GM20000 (cell line): Measurements from ENCODE around the gene ZCCHC7.

ENCODE experiments used
- DNase-seq: peaks from one replicate; pipeline ENCODE4 v3.0.0; 2012; ENCODE audit warnings: low spot score
- TF ChIP-seq, protein P1 (sequence below): IDR thresholded peaks from 2 replicates; pipeline ENCODE4 v1.5.1; 2012; ENCODE audit warnings: mild to moderate bottlenecking, control low read depth; ENCODE audit errors: extremely low read depth, missing control alignments

ZCCHC7 gene

DNA sequence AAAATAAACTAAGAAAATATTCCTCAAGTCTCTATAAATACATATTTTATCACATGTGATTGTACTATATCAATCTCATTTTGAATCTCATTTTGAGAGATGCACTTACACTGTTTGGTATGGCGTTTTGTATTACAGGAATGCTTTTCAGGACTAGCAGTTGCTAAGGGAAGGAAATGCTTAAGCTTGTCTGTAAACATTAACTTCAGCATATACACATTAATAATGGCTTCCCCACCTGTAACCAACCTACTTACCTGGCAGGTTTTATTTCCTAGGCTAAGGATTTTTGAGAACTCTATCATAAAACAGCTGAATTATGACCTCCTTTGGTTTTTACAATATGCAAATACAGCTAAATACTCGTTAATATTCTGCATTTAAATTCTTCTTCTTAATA, 161.2 kb downstream of the ZCCHC7 start:
- DNase-seq = no peak
- TF ChIP-seq, protein P1, sequence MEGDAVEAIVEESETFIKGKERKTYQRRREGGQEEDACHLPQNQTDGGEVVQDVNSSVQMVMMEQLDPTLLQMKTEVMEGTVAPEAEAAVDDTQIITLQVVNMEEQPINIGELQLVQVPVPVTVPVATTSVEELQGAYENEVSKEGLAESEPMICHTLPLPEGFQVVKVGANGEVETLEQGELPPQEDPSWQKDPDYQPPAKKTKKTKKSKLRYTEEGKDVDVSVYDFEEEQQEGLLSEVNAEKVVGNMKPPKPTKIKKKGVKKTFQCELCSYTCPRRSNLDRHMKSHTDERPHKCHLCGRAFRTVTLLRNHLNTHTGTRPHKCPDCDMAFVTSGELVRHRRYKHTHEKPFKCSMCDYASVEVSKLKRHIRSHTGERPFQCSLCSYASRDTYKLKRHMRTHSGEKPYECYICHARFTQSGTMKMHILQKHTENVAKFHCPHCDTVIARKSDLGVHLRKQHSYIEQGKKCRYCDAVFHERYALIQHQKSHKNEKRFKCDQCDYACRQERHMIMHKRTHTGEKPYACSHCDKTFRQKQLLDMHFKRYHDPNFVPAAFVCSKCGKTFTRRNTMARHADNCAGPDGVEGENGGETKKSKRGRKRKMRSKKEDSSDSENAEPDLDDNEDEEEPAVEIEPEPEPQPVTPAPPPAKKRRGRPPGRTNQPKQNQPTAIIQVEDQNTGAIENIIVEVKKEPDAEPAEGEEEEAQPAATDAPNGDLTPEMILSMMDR = no peak

DNA sequence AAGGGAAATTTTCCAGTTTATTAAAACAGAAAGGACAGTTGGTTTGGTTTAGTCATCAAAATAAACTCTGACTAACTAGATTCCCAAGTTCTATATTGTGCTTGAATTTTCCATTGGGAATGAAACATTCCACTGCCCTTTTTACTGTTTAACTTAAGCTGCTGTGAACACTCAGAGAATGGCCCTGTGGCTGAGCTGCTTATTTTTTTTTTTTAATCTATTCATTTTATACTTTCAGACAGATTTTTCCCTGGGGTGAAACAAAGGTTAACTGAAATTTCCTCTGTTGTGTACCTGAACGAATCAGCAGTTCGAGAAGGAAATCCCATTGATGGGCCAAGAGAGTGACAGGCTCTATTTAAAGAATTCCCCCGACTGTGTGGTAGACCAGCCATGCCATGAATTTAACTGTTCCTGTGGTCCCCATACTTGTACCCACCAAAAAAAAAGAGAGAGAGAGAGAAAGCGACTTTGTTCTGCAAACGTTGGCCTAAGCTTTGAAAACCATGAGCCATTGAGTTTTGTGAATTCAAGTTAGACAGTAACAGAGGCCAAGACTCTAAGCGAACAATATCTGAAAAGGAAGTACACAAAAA, 163.5 kb downstream of the ZCCHC7 start:
- TF ChIP-seq, protein P1 = no peak
- DNase-seq = peak; percentile 37

DNA sequence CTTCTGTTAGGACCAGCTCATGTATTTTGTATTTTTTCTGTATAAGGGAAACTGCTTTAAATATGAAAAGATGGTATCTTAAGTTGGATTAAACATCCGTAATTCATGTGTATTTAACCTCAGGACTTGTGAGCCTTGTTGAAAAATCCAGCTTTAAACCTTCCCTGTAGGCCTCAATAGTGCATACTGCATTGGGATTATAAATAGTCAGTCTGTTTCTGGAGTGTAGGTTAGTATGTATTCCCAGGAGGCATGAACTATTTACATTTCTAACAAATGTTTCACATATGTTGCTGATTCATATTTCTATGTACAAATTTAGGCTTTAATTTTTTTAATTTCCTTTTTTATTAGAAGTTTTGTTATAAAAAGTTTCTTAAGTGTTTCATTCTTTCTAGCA, 164.3 kb downstream of the ZCCHC7 start:
- no peak for DNase-seq
- TF ChIP-seq, protein P1 = no peak

DNA sequence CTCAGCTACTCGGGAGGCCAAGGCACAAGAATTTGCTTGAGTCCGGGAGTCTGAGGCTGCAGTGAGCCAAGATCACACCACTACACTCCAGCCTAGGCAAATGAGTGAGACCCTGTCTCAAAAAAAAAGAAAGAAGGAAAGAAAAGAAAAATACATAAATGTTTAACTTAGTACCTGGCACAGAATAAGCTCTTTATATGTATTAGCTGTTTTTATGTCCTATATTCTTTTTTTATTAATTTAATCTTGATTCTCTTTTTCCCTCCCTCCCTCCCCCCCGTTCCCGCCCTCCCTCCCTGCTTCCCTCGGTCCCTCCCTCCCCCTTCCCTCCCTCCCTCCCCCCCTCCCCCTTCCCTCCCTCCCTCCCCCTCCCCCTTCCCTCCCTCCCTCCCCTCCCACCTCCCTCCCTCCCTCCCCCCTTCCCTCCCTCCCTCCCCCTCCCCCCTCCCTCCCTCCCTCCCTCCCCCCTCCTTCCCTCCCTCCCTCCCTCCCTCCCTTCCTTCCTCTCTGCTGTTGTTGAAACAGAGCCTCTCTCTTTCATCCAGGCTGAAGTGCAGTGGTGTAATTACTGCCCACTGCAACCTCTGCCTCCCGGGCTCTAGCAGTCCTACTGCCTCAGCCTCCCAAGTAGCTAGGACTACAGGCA, 166.3 kb downstream of the ZCCHC7 start:
- DNase-seq = no peak
- TF ChIP-seq, protein P1 = no peak

DNA sequence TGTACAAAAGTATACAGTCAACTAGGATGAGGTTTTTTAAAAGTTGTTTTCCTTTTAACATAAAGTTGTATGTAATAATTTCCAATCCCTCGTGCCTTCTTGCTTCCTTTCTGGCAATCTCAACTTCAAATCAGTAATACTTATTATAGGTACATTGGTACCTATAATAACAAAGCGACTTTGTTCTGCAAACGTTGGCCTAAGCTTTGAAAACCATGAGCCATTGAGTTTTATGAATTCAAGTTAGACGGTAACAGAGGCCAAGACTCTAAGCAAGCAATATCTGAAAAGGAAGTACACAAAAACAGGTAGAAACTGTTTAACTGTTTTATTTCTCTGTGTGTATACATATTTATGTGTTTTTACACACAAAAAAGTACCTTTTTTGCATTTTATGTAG, 166.9 kb downstream of the ZCCHC7 start:
- DNase-seq = no peak
- TF ChIP-seq, protein P1 = no peak

DNA sequence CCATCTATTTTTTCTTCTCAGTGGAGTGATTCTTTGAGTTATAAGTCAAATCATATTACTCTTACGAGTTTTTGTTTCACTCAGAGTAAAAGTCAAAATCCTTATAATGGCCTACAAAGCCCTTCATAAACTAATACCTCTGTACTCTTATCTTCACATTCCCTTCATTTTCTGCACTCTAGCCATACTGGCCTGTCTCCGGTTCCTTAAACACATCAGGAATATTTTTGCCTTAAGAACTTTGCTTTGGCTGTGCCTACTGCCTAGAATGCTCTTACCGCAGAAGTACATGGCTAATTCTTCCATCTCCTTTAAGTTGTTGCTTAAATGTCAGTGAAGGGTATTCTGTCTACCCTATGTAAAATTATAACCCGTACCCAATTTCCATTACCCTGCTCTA, 169.3 kb downstream of the ZCCHC7 start:
- TF ChIP-seq, protein P1 = no peak
- DNase-seq = no peak

DNA sequence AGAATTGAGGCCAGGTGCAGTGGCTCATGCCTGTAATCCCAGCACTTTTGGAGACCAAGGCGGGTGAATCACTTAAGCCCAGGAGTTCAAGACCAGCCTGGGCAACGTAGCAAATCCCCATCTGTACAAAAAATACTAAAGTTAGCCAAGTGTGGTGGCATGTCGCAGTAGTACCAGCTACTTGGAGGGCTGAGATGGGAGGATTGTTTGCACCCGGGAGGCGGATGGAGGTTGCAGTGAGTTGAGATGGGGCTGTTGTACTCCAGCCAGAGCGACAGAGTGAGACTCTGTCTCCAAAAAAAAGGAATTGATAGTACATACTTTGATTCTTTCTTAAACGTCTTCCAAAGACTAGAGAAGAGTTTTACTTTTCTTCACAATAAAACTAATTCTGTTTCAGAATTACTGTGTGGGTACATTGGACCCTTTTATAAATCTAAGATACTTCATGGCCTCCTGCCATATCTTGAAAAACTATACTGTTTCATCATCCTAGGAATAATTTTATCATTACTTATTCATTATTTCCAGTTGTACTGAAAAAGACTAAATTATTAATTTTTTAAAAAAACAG, 170.1 kb downstream of the ZCCHC7 start:
- DNase-seq = no peak
- TF ChIP-seq, protein P1 = no peak
